HCT116 (cell line): ENCODE data around the gene AGGF1. TPM values are rescaled to one million over a fixed set of nuclear protein-coding genes. Genes with fewer than 3 reads are reported as not detected.

Experiments
- ATAC-seq: fragments of 200-7000 bp; cut with Tn5 transposase; 2 replicates; pipeline ENCODE4 v1.9.1; 2020; ENCODE audit warnings: mild to moderate bottlenecking, moderate library complexity
- BruUV-seq: library from RNA; stranded (reverse); fragments of 400-500 nt; replicated peaks from 2 replicates; lab custom pipeline; 2021; lab: Mats Ljungman, UMichigan
- CTCF ChIA-PET: fragments of 300-600 bp; sonication (Branson Sonifier 250); formaldehyde crosslinking; loops from one replicate; lab custom pipeline; 2021; ENCODE audit warnings: antibody characterized with exemption; lab: Charles Lee
- POLR2A ChIA-PET: fragments of 300-600, 350-600 bp; sonication (Branson Sonifier 250); formaldehyde crosslinking; loops from one replicate; lab custom pipeline; 2021; ENCODE audit warnings: antibody characterized with exemption; lab: Charles Lee
- RAD21 ChIA-PET, 2 experiments: fragments of 300-600 bp; sonication (Branson Sonifier 250); formaldehyde crosslinking; loops; one replicate each; lab custom pipeline; 2023; ENCODE audit warnings: low total read pairs in 2 of 2; ENCODE audit not compliant: uncharacterized antibody in 2 of 2, unreplicated experiment in 2 of 2, low non-redundant PET in 1 of 2; lab: Charles Lee
- DNase-seq: peaks from one replicate; pipeline ENCODE4 v3.0.0-alpha.2; 2010; ENCODE audit warnings: low read depth, low spot score
- H2AFZ ChIP-seq: fragments of 200-600 bp; shearing (Covaris generic), sonication (generic); 2 replicates; pipeline ENCODE4 v1.6.1; 2017; ENCODE audit warnings: low read depth, mixed run types, mixed read lengths, antibody characterized with exemption, low read length; ENCODE audit not compliant: poor library complexity, severe bottlenecking
- H3K27ac ChIP-seq: 2 replicates; pipeline ENCODE4 v1.5.1; 2012; ENCODE audit warnings: low read depth, low read length
- H3K27me3 ChIP-seq: fragments of 200-600 bp; sonication (generic); 2 replicates; pipeline ENCODE4 v1.6.1; 2016; ENCODE audit warnings: mixed run types, low read length, mixed read lengths; ENCODE audit not compliant: insufficient read depth
- H3K36me3 ChIP-seq, 2 experiments: fragments of 200-500 bp in 1 of 2; fragments of 200-600 bp in 1 of 2; sonication (Bioruptor generic) in 1 of 2; sonication (generic) in 1 of 2; 2 replicates each; pipeline versions ENCODE4 v1.5.1 to v1.6.1; 2014 to 2016; ENCODE audit warnings: low read length in 2 of 2, inconsistent platforms in 1 of 2, mixed read lengths in 1 of 2, mixed run types in 1 of 2; ENCODE audit not compliant: insufficient read depth in 2 of 2, control insufficient read depth in 1 of 2
- H3K4me1 ChIP-seq, 2 experiments: fragments of 200-600 bp in 1 of 2; sonication (generic) in 1 of 2; 2 replicates each; pipeline versions ENCODE4 v1.5.1 to v1.6.1; 2012 to 2017; ENCODE audit warnings: low read length in 2 of 2, inconsistent platforms in 1 of 2, mild to moderate bottlenecking in 1 of 2, mixed read lengths in 1 of 2, mixed run types in 1 of 2, moderate library complexity in 1 of 2; ENCODE audit not compliant: insufficient read depth in 2 of 2, control insufficient read depth in 1 of 2
- H3K4me2 ChIP-seq: fragments of 200-600 bp; sonication (generic); 2 replicates; pipeline ENCODE4 v1.6.1; 2017; ENCODE audit warnings: mixed run types, low read length, mixed read lengths
- H3K4me3 ChIP-seq, 2 experiments: fragments of 200-600 bp in 1 of 2; sonication (generic) in 1 of 2; replicated peaks in 1 of 2; 2 replicates each; pipeline ENCODE4 v1.5.1; 2011 to 2016; ENCODE audit warnings: low read length in 2 of 2, control low read depth in 1 of 2, low read depth in 1 of 2, mild to moderate bottlenecking in 1 of 2, mixed read lengths in 1 of 2, mixed run types in 1 of 2
- H3K79me2 ChIP-seq: fragments of 200-600 bp; sonication (generic); 2 replicates; pipeline ENCODE4 v1.6.1; 2017; ENCODE audit warnings: mild to moderate bottlenecking, mixed run types, low read length, moderate library complexity, mixed read lengths; ENCODE audit not compliant: insufficient read depth
- H3K9ac ChIP-seq: fragments of 200-600 bp; sonication (generic); 2 replicates; pipeline ENCODE4 v1.6.1; 2016; ENCODE audit warnings: low read length, mixed read lengths
- H3K9me2 ChIP-seq: fragments of 200-600 bp; sonication (generic), shearing (Covaris generic); 2 replicates; pipeline ENCODE4 v1.6.1; 2017; ENCODE audit warnings: mixed run types, mild to moderate bottlenecking, moderate library complexity; ENCODE audit not compliant: insufficient read depth
- H3K9me3 ChIP-seq, 2 experiments: fragments of 200-500 bp in 1 of 2; fragments of 200-600 bp in 1 of 2; sonication (Bioruptor generic) in 1 of 2; sonication (generic) in 1 of 2; 2 replicates each; pipeline ENCODE4 v1.6.1; 2014 to 2017; ENCODE audit warnings: low read length in 2 of 2, mixed read lengths in 2 of 2, inconsistent platforms in 1 of 2, low read depth in 1 of 2, mild to moderate bottlenecking in 1 of 2, mixed run types in 1 of 2, moderate library complexity in 1 of 2; ENCODE audit not compliant: control insufficient read depth in 1 of 2, insufficient read depth in 1 of 2
- H4K20me1 ChIP-seq: fragments of 200-600 bp; sonication (generic), shearing (Covaris generic); 2 replicates; pipeline ENCODE4 v1.6.1; 2017; ENCODE audit warnings: mixed run types, mild to moderate bottlenecking, moderate library complexity; ENCODE audit not compliant: insufficient read depth
- ATF3 ChIP-seq: IDR thresholded peaks from 2 replicates; pipeline ENCODE4 v1.6.1; 2012
- CBX3 ChIP-seq: IDR thresholded peaks from 2 replicates; pipeline ENCODE4 v1.6.1; 2012; ENCODE audit warnings: low read depth
- ELF1 ChIP-seq: IDR thresholded peaks from 2 replicates; pipeline ENCODE4 v1.6.1; 2012; ENCODE audit warnings: low read depth, borderline replicate concordance
- FOSL1 ChIP-seq: IDR thresholded peaks from 2 replicates; pipeline ENCODE4 v1.6.1; 2012; ENCODE audit warnings: low read depth
- JUND ChIP-seq: IDR thresholded peaks from 2 replicates; pipeline ENCODE4 v1.6.1; 2012
- SIN3A ChIP-seq: IDR thresholded peaks from 2 replicates; pipeline ENCODE4 v1.6.1; 2012; ENCODE audit warnings: low read depth
- SP1 ChIP-seq: IDR thresholded peaks from 2 replicates; pipeline ENCODE4 v1.6.1; 2012; ENCODE audit warnings: low read depth
- YY1 ChIP-seq: IDR thresholded peaks from 2 replicates; pipeline ENCODE4 v1.6.1; 2011; ENCODE audit warnings: low read length, low read depth, moderate library complexity, mild to moderate bottlenecking; ENCODE audit not compliant: insufficient replicate concordance; ENCODE audit errors: extremely low read depth
- ZNF274 ChIP-seq: fragments of 200-500 bp; sonication (Bioruptor generic); IDR thresholded peaks from 2 replicates; pipeline ENCODE4 v1.6.1; 2014; ENCODE audit warnings: mild to moderate bottlenecking, low read depth, low read length, inconsistent platforms
- intact Hi-C: fragments of 100-400 bp; cut with micrococcal nuclease; formaldehyde crosslinking; loops from 2 replicates; pipeline ENCODE4 v1.10.0; 2022
- total RNA-seq: library from RNA; stranded (reverse); gene quantifications from one replicate; pipeline ENCODE4 v1.2.1, GENCODE V29; 2021; ENCODE audit not compliant: unreplicated experiment
- TF ChIP-seq, protein P1 (sequence below): IDR thresholded peaks from 2 replicates; pipeline ENCODE4 v1.6.1; 2012; ENCODE audit warnings: low read depth
- TF ChIP-seq, protein P2 (sequence below), 3 experiments: fragments of 200-600 bp in 1 of 3; sonication (generic) in 1 of 3; IDR thresholded peaks in 2 of 3; conservative IDR thresholded peaks in 1 of 3; 2 replicates each; pipeline ENCODE4 v1.5.1; 2012 to 2017; ENCODE audit warnings: low read depth in 2 of 3, low read length in 2 of 3, antibody characterized with exemption in 1 of 3, borderline replicate concordance in 1 of 3, control low read depth in 1 of 3, mild to moderate bottlenecking in 1 of 3, mixed read lengths in 1 of 3, mixed run types in 1 of 3, moderate library complexity in 1 of 3; ENCODE audit not compliant: insufficient read depth in 1 of 3

AGGF1 gene
- total RNA-seq, 1 experiment from 2014 or later = 22.2 TPM

DNA sequence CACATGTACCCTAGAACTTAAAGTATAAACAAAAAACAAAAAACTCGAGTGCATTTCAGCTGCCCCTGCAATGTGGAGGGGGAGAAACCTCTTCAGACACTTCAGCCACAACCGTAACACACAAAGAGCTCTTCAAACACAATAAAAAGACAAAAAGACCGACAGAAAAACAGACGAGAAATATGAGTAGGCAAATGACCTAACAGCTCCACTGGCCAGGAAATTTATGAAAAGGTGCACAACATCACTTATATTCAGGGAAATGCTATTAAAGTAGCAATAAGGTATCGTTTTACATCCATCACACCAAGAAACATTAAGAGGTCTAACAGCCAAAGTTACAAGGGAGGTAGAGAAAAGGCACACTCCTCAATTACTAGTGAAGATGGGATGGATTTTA is 50.7 kb downstream of the AGGF1 start:
- POLR2A ChIA-PET = no interaction called here
- intact Hi-C loops = no loop called here
- BruUV-seq = no TSS peak

More for the DNA sequence above, 50.7 kb downstream of the AGGF1 start:
- no peaks in the 10 kb centered on the region for H4K20me1 ChIP-seq
- ChIA-PET RAD21 (no interaction called here), CTCF (interaction anchor here (1.4 kb wide), 1 partner anchor 255 kb away, joined by 3 read pairs; no protein-coding TSS in a partner anchor)
- H3K36me3 ChIP-seq = no peaks in the 10 kb centered on the region
- no peaks in the 10 kb centered on the region for H3K9me2 ChIP-seq
- no peak overlapping the region for H3K27ac ChIP-seq
- H3K4me1 ChIP-seq = peaks cover 0 to 3% of the 10 kb centered on the region in 2 experiments; a peak in 2 of 4 replicates
- H3K4me3 ChIP-seq = no peak overlapping the region
- H3K79me2 ChIP-seq = peaks cover 5% of the 10 kb centered on the region; the same call in 1 of the 2 replicates
- H3K9me3 ChIP-seq = no peaks in the 10 kb centered on the region
- no peak overlapping the region for H2AFZ ChIP-seq
- DNase-seq (no peak), ATAC-seq (no peak)
- H3K9ac ChIP-seq = no peak overlapping the region
- H3K4me2 ChIP-seq = no peak overlapping the region
- no peaks in the 10 kb centered on the region for H3K27me3 ChIP-seq
- no peak for TF ChIP-seq CBX3
- TF ChIP-seq, protein P1, sequence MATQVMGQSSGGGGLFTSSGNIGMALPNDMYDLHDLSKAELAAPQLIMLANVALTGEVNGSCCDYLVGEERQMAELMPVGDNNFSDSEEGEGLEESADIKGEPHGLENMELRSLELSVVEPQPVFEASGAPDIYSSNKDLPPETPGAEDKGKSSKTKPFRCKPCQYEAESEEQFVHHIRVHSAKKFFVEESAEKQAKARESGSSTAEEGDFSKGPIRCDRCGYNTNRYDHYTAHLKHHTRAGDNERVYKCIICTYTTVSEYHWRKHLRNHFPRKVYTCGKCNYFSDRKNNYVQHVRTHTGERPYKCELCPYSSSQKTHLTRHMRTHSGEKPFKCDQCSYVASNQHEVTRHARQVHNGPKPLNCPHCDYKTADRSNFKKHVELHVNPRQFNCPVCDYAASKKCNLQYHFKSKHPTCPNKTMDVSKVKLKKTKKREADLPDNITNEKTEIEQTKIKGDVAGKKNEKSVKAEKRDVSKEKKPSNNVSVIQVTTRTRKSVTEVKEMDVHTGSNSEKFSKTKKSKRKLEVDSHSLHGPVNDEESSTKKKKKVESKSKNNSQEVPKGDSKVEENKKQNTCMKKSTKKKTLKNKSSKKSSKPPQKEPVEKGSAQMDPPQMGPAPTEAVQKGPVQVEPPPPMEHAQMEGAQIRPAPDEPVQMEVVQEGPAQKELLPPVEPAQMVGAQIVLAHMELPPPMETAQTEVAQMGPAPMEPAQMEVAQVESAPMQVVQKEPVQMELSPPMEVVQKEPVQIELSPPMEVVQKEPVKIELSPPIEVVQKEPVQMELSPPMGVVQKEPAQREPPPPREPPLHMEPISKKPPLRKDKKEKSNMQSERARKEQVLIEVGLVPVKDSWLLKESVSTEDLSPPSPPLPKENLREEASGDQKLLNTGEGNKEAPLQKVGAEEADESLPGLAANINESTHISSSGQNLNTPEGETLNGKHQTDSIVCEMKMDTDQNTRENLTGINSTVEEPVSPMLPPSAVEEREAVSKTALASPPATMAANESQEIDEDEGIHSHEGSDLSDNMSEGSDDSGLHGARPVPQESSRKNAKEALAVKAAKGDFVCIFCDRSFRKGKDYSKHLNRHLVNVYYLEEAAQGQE = no peak
- no peak for TF ChIP-seq YY1
- no peak for TF ChIP-seq SP1
- TF ChIP-seq SIN3A = no peak
- no peak for TF ChIP-seq ZNF274
- no peak for TF ChIP-seq FOSL1
- TF ChIP-seq, protein P2, sequence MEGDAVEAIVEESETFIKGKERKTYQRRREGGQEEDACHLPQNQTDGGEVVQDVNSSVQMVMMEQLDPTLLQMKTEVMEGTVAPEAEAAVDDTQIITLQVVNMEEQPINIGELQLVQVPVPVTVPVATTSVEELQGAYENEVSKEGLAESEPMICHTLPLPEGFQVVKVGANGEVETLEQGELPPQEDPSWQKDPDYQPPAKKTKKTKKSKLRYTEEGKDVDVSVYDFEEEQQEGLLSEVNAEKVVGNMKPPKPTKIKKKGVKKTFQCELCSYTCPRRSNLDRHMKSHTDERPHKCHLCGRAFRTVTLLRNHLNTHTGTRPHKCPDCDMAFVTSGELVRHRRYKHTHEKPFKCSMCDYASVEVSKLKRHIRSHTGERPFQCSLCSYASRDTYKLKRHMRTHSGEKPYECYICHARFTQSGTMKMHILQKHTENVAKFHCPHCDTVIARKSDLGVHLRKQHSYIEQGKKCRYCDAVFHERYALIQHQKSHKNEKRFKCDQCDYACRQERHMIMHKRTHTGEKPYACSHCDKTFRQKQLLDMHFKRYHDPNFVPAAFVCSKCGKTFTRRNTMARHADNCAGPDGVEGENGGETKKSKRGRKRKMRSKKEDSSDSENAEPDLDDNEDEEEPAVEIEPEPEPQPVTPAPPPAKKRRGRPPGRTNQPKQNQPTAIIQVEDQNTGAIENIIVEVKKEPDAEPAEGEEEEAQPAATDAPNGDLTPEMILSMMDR (IDR thresholded peaks at IDR 0.05 in 2 of 3, conservative IDR thresholded peaks at IDR 0.05 in 1 of 3; ENCODE audit: borderline replicate concordance in 1 of 3, insufficient read depth in 1 of 3, low read depth in 2 of 3, low read length in 2 of 3) = no peak
- no peak for TF ChIP-seq JUND
- no peak for TF ChIP-seq ATF3
- TF ChIP-seq ELF1 = no peak
